Endometrial microvascular endothelial cells (primary cell): ENCODE results near the gene SRRT. TPM values are rescaled to one million over a fixed set of nuclear protein-coding genes. Genes with fewer than 3 reads are reported as not detected.

Experiments
- in situ Hi-C: cut with HindIII; loops from 2 replicates; pipeline ENCODE4 v1.10.0; 2017; ENCODE audit warnings: low sequenced_read_pairs, low pct_unique_long_range_greater_than_20kb; ENCODE audit errors: inconsistent ontology term
- total RNA-seq: library from RNA; depleted of rRNA; stranded (reverse); fragments of >200 nt; gene quantifications from one replicate; pipeline ENCODE4 v1.2.3, GENCODE V29; 2015; ENCODE audit errors: inconsistent ontology term

Gene SRRT
- total RNA-seq, 1 donor from 2014 or later: 80.7 TPM

GRCh38 chr7:100874300-100874576 lies 665 bp upstream of the SRRT start:
- in situ Hi-C loops: no loop called here

DNA sequence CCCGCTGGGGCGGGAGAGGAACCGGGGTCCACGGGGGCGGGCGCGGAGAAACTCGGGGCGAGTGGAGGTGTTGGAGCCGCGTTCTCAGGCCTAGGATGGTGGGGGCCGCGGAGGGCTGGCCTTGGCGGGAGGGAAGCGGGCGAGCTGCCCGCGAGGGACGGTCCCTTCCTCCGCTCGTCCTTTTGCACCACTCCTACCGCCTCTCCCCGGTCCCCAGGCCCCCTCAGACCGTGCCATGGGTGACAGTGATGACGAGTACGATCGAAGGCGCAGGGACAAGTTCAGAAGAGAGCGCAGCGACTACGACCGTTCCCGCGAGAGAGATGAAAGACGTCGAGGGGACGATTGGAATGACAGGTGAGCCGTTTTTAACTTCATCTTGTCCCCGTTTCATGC lies 451 bp downstream of the SRRT start:
- in situ Hi-C loops: no loop called here

- in situ Hi-C loops: no loop called here
Observed at GRCh38 chr7:100878013-100878412, 3.1 kb downstream of the SRRT start.

DNA sequence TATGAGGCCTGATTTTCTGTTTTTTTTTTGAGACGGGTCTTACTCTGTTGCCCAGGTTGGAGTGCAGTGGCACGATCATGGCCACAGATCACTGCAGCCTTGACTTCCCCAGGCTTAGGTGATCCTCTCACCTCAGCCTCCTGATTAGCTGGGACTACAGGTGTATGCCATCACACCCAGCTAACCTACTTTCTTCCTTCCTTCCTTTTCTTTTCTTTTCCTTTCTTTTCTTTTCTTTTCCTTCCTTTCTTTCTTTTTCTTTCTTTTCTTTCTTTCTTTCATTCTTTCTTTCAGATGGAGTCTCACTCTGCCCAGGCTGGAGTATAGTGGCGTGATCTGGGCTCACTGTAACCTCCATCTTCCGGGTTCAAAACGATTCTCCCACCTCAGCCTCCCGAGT lies 3.8 kb downstream of the SRRT start:
- in situ Hi-C loops: no loop called here

GRCh38 chr7:100879685-100880261 lies 4.9 kb downstream of the SRRT start:
- in situ Hi-C loops: loop anchor here (10.0 kb wide), 1 partner anchor 175 kb away; no protein-coding TSS in a partner anchor

DNA sequence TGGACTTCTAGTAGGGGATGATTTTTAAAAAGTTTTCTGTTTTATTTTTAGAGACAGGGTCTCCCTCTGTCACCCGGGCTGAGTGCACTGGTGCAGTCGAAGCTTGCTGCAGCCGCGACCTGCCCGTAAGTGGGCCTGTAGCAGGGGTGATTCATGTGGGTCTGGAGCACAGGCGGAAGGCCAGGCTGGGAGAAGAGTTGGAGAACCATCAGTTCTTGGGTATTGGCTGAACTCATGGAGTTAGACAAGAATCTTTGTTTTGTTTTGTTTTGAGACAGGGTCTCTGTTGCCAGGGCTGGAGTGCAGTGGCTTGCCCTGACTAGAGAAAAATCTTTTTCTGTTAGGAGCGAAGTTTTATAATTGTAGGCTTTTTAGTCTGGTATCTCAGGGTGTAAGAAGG lies 5.7 kb downstream of the SRRT start:
- in situ Hi-C loops: loop anchor here (10.0 kb wide), 1 partner anchor 174 kb away; no protein-coding TSS in a partner anchor

DNA sequence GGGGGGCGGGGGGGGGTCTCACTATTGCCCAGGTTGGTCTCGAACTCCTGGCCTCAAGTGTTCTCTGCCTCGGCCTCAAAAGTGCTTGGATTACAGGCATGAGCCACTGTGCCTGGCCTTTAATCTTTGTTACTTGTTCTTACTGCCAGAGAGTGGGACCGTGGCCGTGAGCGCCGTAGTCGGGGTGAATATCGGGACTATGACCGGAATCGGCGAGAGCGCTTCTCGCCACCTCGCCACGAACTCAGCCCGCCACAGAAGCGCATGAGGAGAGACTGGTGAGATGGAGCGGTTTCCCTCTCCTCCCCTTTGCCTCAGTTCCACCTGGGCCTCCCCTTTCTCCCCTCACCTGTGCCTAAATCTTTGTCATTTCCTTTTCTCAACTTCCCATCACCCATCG lies 6.2 kb downstream of the SRRT start:
- in situ Hi-C loops: loop anchor here (10.0 kb wide), 1 partner anchor 174 kb away; no protein-coding TSS in a partner anchor

DNA sequence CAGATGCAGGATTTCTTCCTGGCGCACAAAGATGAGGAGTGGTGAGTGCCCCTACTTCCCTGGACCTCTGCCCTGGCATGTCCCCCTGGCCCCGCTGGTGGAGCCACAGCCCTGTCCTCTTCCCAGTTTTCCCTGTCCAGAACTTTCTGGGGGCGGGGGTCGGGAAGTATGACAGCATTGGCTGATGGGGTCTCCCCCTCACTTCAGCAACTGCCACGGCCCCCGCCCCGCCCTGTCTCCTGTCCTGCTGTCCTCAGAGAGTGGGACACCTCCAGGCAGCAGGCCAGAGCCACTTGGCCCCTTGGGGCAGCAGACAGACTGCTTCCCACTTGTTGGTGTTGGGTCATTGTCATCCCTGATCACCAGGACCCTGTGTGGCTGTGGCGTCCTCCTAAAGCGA lies 7.3 kb downstream of the SRRT start:
- in situ Hi-C loops: loop anchor here (10.0 kb wide), 1 partner anchor 173 kb away; no protein-coding TSS in a partner anchor

- in situ Hi-C loops: loop anchor here (10.0 kb wide), 1 partner anchor 172 kb away; no protein-coding TSS in a partner anchor
Observed at GRCh38 chr7:100882785-100883526, 8.1 kb downstream of the SRRT start.

- in situ Hi-C loops: loop anchor here (10.0 kb wide), 1 partner anchor 170 kb away; no protein-coding TSS in a partner anchor
Observed at GRCh38 chr7:100884736-100885439, 10.0 kb downstream of the SRRT start.

GRCh38 chr7:100885440-100886141 lies 10.7 kb downstream of the SRRT start:
- in situ Hi-C loops: loop anchor here (10.0 kb wide), 1 partner anchor 169 kb away; no protein-coding TSS in a partner anchor

DNA sequence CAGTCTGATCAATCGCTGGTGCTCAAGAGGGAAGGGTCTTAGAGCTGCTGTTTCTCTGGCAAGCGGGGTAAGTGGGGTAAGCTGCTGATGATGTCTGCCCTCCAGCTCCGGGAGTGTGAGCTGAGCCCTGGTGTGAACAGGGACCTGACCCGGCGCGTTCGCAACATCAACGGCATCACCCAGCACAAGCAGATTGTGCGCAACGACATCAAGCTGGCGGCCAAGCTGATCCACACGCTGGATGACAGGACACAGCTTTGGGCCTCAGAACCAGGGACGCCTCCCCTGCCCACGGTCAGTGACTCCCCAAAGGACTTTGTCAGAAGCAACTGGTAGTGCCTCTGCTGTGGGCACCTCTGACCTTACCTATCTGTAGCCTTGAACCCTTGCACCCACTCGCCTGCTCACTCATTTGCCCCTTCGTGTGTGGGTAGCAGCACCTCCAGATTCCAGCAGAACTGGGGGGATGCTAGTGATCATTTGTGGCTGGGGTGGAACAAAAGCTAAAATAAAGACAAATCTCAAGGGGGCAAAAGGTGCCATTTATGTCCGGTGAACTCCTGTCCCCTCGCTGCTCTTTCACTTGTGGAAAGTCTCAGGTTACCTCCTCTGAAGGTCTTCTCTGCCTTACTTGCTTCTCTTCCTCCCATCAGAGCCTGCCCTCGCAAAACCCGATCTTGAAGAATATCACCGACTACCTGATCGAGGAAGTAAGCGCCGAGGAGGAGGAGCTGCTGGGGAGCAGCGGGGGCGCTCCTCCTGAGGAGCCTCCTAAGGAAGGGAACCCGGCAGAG lies 11.4 kb downstream of the SRRT start:
- in situ Hi-C loops: loop anchor here (10.0 kb wide), 1 partner anchor 168 kb away; no protein-coding TSS in a partner anchor

GRCh38 chr7:100886936-100887515 lies 12.1 kb downstream of the SRRT start:
- in situ Hi-C loops: loop anchor here (10.0 kb wide), 1 partner anchor 168 kb away; no protein-coding TSS in a partner anchor

- in situ Hi-C loops: loop anchor here (10.0 kb wide), 1 partner anchor 167 kb away; no protein-coding TSS in a partner anchor
Observed at GRCh38 chr7:100887516-100888290, 12.8 kb downstream of the SRRT start.

GRCh38 chr7:100888291-100888987 lies 13.5 kb downstream of the SRRT start:
- in situ Hi-C loops: loop anchor here (10.0 kb wide), 1 partner anchor 166 kb away; no protein-coding TSS in a partner anchor

DNA sequence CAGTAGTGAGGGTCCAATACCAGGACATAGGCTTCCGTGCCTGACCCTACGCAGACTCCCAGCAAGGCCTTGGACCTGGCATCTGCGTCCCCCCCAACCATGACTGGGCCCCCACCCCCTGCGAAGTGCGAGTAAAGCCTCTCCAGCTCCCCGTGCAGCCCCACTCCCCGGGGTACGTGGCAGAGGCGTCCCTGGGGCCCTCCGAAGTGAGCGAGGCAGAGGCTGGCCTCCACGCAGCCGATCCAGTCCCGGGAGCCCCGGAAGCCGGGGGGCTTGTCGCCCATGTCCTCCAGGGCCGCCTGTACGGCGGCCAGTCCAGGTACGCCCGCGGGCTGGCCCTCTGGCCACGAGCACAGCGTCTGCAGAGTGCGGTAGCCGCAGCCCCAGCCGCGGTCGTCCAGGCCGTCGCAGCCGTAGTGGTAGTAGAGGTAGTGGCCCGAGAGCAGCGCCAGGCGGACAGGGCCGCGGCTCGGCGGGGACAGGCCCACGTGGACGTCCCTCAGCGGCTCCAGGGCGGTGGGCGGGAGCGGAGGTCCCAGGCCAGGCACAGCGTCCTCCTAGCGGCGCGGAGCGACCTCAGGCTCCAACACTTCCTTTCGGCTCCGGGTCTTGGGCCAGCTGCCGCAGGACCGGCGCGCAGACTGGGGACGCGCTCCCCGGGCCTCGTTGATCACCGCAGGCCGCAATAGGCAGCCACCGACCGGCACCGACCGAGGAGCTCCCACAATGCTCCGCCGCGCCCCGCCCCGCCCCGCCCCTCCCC lies 14.3 kb downstream of the SRRT start, which contains the start of gene UFSP1:
UFSP1 (minus strand) TSS at position 728 of the 763 bp plus-strand sequence; CDS start at position 284, 444 bp downstream.
- in situ Hi-C loops: loop anchor here (10.0 kb wide), 1 partner anchor 166 kb away; no protein-coding TSS in a partner anchor
